Measurements from ENCODE around the gene PANK4. TPM values are rescaled to one million over a fixed set of nuclear protein-coding genes. Genes with fewer than 3 reads are reported as not detected.

The PANK4 gene
- total and polyA plus RNA-seq, 9 of the 15 experiments (the other 6 are each of a cell fraction or from before 2014, with no cell fraction given), result 0.93 to 55.6 (median 31.5) TPM

DNA sequence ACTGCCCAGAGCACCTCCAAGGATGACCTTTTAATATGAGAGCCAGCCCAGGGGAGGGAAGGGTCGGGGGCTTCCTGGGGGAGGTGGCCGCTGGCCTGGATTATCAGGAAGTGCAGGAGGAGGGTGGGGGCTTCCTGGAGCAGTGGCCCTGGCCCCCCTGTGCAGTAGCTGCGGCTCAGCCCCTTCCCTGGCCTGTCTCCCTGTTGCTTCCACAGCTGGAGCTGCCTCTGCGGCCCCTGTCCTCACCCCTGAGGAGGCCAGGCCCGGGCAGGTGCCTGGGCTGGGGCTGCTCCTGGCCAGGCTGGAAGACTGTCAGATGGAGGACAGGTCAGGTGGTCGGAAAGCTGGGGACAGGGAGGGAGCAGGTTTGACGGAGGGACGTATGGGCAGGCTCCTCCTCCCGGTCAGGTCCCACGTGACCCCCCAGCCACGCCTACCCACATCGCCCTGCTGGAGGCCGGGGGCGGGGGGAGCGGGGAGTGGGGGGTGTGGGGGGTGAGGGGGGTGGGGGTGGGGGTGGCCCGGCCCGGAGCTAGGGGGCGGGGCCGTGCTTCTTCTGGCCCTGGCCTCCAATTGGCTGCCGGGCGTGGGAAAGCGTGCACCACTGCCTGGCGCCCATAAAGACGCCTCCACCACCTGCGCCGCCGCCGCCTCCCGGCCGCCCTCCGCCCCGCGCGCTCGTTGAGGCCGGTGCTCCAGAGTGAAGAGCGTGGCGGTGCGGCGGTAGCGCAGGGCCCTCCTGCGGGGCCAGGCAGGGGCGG lies 19.5 kb upstream of the PANK4 start (continued):
- peak; percentile 62 for TF ChIP-seq TBP (optimal IDR thresholded peaks at IDR 0.05; ENCODE audit: low read depth, low read length)
- TF ChIP-seq RAD51 (IDR thresholded peaks at IDR 0.05; ENCODE audit: borderline replicate concordance, low read depth), result peak; percentile 95
- no peak for TF ChIP-seq MECOM (CRISPR knock-in tag; IDR thresholded peaks at IDR 0.05)
- TF ChIP-seq HDGF (IDR thresholded peaks at IDR 0.05), result peak; percentile 84; the same call in 1 of the 2 replicates
- TF ChIP-seq HMG20A (CRISPR knock-in tag; conservative IDR thresholded peaks at IDR 0.05), result no peak
- peak; percentile 98 for TF ChIP-seq HNRNPK (IDR thresholded peaks at IDR 0.05; ENCODE audit: low read depth, low read length, poor library complexity, severe bottlenecking)
- TF ChIP-seq, protein P1, sequence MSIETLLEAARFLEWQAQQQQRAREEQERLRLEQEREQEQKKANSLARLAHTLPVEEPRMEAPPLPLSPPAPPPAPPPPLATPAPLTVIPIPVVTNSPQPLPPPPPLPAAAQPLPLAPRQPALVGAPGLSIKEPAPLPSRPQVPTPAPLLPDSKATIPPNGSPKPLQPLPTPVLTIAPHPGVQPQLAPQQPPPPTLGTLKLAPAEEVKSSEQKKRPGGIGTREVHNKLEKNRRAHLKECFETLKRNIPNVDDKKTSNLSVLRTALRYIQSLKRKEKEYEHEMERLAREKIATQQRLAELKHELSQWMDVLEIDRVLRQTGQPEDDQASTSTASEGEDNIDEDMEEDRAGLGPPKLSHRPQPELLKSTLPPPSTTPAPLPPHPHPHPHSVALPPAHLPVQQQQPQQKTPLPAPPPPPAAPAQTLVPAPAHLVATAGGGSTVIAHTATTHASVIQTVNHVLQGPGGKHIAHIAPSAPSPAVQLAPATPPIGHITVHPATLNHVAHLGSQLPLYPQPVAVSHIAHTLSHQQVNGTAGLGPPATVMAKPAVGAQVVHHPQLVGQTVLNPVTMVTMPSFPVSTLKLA (conservative IDR thresholded peaks at IDR 0.05), result peak in 1 of 2 experiments; percentile 72; a peak in 1 of 4 replicates
- no peak for TF ChIP-seq CGGBP1 (CRISPR knock-in tag; IDR thresholded peaks at IDR 0.05)
- peak; percentile 42; the same call in 1 of the 2 replicates for TF ChIP-seq POLR2AphosphoS5 (IDR thresholded peaks at IDR 0.05; ENCODE audit: control insufficient read depth, insufficient read depth, low read depth, low read length)
- no peak for TF ChIP-seq SMARCC2 (IDR thresholded peaks at IDR 0.05; ENCODE audit: low read depth)
- no peak for TF ChIP-seq GABPB2 (CRISPR knock-in tag; conservative IDR thresholded peaks at IDR 0.05)
- TF ChIP-seq, protein P2, sequence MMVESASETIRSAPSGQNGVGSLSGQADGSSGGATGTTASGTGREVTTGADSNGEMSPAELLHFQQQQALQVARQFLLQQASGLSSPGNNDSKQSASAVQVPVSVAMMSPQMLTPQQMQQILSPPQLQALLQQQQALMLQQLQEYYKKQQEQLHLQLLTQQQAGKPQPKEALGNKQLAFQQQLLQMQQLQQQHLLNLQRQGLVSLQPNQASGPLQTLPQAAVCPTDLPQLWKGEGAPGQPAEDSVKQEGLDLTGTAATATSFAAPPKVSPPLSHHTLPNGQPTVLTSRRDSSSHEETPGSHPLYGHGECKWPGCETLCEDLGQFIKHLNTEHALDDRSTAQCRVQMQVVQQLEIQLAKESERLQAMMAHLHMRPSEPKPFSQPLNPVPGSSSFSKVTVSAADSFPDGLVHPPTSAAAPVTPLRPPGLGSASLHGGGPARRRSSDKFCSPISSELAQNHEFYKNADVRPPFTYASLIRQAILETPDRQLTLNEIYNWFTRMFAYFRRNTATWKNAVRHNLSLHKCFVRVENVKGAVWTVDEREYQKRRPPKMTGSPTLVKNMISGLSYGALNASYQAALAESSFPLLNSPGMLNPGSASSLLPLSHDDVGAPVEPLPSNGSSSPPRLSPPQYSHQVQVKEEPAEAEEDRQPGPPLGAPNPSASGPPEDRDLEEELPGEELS (CRISPR knock-in tag; IDR thresholded peaks at IDR 0.05; ENCODE audit: borderline replicate concordance), result no peak
- TF ChIP-seq TBL1XR1 (IDR thresholded peaks at IDR 0.05; ENCODE audit: low read length in 2 of 2), result 0 out of 4 replicates have a peak, but pooled peaks of 1 of the 2 experiments have one; percentile 38
- peak; percentile 96 for TF ChIP-seq HNRNPLL (IDR thresholded peaks at IDR 0.05; ENCODE audit: low read depth, low read length, poor library complexity, severe bottlenecking)
- peak; percentile 50; the same call in 1 of the 2 replicates for TF ChIP-seq ZBTB7A (IDR thresholded peaks at IDR 0.05; ENCODE audit: borderline replicate concordance, control insufficient read depth, low read depth, low read length)
- no peak for TF ChIP-seq TAF7 (tag; IDR thresholded peaks at IDR 0.05)
- TF ChIP-seq STAT5A (IDR thresholded peaks at IDR 0.05; ENCODE audit: borderline replicate concordance, low read length), result no peak
- TF ChIP-seq ATF7 (IDR thresholded peaks at IDR 0.05), result peak; percentile 32; the same call in 1 of the 2 replicates
- TF ChIP-seq, protein P3, sequence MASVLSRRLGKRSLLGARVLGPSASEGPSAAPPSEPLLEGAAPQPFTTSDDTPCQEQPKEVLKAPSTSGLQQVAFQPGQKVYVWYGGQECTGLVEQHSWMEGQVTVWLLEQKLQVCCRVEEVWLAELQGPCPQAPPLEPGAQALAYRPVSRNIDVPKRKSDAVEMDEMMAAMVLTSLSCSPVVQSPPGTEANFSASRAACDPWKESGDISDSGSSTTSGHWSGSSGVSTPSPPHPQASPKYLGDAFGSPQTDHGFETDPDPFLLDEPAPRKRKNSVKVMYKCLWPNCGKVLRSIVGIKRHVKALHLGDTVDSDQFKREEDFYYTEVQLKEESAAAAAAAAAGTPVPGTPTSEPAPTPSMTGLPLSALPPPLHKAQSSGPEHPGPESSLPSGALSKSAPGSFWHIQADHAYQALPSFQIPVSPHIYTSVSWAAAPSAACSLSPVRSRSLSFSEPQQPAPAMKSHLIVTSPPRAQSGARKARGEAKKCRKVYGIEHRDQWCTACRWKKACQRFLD (CRISPR knock-in tag; IDR thresholded peaks at IDR 0.05), result no peak; the same call in 1 of the 2 replicates
- TF ChIP-seq, protein P4, sequence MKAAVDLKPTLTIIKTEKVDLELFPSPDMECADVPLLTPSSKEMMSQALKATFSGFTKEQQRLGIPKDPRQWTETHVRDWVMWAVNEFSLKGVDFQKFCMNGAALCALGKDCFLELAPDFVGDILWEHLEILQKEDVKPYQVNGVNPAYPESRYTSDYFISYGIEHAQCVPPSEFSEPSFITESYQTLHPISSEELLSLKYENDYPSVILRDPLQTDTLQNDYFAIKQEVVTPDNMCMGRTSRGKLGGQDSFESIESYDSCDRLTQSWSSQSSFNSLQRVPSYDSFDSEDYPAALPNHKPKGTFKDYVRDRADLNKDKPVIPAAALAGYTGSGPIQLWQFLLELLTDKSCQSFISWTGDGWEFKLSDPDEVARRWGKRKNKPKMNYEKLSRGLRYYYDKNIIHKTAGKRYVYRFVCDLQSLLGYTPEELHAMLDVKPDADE (conservative IDR thresholded peaks at IDR 0.05; ENCODE audit: control insufficient read depth, low read depth, low read length), result peak; percentile 39; the same call in 1 of the 2 replicates
- 0 out of 2 replicates have a peak, but pooled peaks have one; percentile 32 for TF ChIP-seq RNF2 (IDR thresholded peaks at IDR 0.05)
